HG03575 (cell line): Measurements from ENCODE around the gene DNAH17.

Source experiments
- ATAC-seq: cut with Tn5 transposase; IDR thresholded peaks from one replicate; pipeline ENCODE4 v1.9.1; 2021; ENCODE audit not compliant: unreplicated experiment, insufficient number of reproducible peaks, low FRiP score; ENCODE audit errors: extremely low read depth

The DNAH17 gene

DNA sequence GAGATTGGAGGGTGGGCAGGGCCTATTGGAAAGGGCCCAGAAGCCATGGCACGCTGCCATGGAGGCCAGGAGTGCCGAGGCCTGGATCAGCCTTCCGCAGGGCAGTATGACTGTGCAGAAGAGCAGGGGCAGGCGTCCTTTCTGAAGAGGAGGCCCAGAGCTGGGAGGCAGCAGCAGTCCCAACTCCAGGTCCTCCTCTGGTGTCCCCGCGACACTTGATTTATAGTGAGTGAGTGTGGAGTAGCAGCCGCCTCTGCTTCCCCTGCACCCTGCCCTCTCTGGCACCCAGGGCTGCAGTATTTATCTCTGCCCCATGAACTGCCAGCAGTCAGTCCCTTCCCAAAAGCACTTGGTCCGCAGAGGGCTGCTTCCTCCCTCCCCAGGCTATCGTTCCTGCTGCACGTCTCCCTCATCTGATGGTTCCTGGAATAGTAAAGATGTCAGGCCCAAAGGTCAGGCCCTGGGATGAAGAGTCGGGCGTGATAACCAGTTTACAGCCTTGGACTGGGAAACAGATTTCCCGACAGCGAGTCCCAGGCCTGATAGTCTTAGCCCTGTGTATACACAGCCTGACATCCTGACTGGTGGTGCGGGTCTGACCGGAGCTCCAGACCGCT, 165.8 kb downstream of the DNAH17 start:
- no peak for ATAC-seq

DNA sequence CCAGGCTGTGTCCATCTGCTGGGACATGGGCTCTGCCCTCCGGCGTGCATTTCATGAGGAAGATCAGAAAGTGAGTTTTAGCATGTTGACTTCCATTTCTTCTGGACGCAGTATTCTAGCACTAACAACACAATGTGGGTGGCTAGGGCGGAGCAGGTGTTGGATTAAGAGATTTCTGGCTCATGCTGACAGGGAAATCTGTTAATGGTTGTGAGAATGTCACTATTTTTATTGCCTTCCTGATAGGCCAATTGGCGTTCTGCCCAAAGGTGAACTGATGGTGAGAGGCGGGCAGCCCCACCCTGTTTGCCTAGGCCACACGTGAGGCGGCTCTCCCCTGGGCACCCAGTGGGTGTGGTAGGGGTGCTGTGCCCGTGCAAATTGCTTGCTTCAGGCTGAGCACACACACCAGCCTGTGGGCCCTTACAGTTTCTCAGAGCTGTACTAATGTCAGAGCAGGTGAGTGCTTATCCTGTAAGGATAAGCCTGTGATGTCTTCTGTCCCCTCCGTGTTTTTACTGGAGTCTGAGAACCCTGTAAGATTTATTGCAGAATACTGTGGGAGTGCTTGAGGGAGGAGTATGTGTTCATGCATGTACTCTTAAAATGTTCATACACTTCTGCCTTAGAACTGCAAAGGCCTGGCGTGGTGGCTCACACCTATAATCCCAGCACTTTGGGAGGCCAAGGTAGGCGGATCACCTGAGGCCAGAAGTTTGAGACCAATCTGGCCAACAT, 167.8 kb downstream of the DNAH17 start:
- no peak for ATAC-seq

DNA sequence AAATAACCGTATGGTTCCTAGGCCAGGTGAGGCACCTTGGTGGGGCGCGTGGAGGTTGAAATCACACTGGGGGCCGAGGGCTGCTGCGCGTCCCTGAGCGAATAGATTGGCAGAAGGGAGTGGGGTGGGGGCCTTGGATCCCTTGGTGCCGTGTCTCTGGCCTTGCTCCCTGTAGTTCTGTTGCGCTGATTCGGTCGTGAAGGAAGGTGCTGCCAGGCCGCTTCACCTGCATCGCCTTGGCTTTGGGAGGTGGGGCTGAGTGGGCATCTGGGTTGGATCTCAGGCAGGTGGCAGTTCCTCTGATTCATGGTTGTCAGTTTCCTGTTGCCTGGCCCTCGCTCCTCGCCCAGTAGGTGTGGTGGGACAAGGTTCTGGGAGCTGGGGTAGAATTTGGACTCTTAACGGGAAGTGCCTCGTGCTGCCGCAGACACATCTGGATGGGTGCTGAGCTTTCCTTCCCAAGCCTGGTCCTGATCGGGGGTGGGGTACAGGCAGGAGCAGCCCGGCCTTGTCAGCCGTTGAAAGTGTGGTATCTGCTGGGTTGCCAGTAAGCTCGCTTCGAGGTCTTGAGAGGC, 168.6 kb downstream of the DNAH17 start:
- ATAC-seq = no peak

DNA sequence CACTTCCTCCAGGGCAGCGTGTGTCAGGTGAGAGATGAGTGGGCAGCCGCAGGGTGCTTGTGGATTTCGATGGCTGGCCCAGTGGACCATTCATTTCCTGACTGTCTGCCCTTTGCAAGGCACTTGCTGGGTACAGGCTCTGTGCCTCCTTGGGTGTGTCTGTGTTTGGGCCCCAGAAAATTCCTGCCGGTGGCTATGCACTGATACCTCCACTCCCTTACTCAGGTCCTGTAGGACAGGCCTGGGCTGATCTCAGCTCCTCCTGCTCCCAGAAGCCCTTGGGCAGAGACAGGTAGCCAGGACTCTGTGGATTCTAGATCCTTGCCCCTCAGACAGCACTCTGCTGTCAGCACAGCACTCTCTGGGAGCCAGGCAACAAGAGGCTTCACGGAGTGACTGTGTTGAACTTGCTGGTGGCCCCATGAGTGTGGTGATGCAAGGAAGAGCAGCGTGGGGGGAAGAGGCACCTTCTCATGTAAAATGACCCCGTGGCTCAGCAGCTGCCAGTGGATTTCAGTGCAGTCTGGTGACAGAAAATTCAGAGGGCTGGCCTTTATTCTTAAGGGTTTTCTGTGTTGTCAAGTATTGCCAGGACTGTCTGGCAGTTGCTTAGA, 169.7 kb downstream of the DNAH17 start:
- no peak for ATAC-seq

DNA sequence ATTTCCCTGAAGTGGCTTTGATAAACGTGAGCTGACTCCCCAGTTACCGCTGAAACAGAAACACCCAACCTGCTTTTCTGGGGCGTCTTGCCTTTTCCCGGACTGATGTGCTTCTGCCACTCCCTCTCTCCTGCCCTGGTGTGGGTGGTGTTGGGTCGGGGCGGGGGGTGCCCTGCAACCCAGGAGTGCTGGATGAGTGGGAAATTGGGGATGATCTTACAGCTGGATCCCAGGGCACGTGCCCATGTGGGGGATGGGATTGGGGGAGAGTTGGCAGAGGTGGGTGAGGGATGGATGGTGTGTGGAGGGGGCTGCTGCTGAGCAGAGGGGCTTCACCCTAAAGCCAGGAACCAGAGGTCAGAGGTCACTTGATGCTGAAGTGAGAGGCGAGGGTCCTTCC, 170.3 kb downstream of the DNAH17 start:
- ATAC-seq = no peak

DNA sequence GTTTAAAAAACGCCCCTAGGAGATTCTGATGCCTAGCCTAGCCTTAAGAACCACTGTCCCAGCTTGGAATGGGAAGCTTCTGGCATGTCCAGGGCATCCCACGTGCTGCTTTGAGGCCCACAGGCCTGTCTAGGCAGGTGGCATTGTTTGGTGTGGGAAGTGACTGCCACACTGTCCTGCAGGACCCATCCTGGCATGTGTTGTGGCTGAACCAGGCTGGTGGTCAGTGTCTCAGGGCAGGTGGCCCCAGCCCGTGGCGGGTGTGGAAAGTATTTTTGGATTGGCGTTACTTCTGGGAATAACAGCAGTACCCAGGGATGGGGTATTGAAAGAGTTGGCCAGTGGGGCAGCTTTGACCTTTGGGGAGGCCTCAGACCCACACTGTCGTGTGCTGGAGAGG, 170.8 kb downstream of the DNAH17 start:
- no peak for ATAC-seq

DNA sequence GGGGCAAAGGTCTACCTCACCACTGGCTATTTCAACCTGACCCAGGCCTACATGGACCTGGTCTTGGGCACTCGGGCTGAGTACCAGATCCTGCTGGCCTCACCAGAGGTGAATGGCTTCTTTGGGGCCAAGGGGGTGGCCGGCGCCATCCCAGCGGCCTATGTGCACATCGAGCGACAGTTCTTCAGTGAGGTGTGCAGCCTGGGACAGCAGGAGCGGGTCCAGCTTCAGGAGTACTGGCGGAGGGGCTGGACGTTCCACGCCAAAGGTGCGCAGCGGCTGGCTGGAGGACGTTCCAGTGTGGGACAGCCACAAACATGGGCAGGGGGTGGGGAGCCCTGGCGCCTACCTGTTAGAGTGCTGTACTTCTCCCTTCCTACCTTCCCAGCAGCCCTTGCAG, 173.4 kb downstream of the DNAH17 start:
- ATAC-seq = no peak

DNA sequence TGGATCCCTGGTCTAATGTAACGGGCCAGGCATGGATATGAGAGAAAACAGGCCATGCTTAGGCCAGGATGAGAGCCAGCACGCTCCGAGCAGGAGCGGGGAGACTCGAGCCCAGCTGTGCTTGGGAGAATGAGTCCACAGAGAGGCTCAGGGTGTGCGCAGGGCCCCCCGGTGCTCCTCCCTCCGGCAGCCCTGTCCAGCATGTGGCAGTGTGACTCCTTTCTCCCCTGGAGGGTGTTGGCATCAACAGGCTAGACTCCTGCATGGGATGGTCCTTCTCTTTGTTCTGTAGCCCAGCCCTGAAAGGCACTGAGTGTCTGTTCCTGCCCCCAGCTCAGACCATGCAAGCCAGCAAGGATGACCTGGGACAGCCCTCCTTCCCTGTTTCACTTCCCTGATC, 175.3 kb downstream of the DNAH17 start:
- ATAC-seq = no peak

DNA sequence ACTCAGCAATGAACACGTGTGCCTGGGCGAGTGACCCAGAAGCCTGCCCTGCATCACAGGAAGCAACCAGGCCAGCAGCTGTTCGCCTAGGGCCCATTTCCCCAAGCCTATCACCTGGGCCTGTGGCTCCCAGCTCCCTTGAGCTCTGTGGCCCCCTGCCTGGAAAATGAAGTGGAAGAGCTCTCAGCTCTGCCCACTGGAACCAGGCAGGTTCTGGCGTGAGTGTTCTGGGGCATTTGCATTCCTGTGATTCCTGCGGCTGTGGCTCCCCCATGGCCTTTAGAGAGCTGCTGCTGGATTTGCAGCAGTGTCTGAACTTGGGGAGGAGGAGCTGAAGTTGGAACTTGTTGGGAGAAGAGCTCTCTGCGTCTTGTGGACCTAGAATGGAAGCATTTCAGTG, 175.9 kb downstream of the DNAH17 start:
- ATAC-seq = no peak

DNA sequence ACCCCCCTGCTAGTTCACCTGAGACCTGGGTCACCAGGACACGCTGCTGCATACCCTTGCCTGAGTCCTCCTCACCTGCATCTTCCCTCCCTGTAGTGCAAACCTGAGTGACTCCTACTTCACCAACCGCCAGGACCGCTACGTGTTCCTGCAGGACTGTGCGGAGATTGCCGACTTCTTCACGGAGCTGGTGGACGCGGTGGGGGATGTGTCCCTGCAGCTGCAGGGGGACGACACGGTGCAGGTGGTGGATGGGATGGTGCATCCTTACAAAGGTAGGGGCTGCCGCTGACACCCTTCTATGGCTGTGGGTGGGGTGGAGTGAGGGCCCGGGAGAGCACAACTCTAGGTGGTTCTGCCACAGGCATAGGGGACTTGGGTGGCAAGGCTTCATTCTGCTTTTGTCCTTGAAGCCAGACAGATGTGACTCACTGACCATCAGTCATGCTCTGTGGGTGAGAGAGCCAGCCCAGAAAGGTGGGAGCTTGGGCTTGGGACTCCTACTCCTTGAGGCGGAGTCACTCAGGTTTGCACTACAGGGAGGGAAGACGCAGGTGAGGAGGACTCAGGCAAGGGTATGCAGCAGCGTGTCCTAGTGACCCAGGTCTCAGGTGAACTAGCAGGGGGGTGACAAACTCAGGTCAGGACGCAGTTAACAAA, 176.5 kb downstream of the DNAH17 start:
- ATAC-seq = no peak

DNA sequence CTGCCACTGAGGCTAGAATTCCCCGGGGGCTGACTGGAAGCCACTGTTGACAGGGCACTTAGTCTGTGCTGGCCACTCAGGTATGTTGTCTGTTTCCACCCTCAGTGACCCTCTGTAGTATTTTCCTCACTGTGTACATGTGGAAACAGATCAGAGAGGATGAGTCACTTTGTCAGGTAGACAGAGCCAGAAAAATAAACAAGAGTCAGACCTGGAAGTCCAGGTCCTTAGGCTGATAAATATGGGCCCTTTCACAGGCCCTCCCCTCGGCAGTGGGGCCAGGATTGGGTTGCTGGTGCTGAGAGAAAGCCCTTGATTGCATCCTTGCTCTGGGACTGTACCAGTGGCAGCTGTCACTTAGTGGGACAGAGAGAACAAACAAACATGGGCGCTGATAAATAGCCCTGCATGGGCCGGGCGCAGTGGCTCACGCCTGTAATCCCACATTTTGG, 177.5 kb downstream of the DNAH17 start:
- no peak for ATAC-seq

DNA sequence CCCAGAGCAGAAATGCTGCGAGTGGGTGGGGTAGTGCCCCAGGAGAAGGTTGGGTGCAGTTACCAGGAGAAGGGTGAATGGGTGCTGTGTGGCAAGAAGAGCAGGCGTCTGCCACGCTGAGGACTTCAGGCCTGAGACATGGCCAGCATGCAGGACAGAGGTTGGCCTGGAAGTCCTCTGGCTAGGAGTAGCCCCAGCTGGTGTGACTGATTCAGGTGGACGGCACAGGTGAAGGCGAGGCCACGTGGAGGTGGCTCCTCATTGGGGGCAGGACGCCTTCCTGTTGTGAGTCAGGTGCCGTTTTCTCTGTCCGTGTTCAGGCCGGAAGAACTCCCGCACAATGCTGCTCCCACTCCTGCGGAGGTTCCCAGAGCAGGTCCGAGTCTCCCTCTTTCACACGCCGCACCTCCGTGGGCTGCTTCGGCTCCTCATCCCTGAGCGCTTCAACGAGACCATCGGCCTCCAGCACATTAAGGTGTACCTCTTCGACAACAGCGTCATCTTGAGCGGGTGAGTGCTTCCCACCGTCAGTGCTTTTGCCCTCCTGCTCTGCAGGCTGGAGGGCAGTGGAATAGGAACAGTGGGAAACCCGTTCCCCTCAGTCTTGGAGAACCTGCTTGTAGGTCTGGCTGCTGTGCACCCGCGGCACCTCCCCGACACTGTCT, 178.0 kb downstream of the DNAH17 start:
- ATAC-seq = no peak

DNA sequence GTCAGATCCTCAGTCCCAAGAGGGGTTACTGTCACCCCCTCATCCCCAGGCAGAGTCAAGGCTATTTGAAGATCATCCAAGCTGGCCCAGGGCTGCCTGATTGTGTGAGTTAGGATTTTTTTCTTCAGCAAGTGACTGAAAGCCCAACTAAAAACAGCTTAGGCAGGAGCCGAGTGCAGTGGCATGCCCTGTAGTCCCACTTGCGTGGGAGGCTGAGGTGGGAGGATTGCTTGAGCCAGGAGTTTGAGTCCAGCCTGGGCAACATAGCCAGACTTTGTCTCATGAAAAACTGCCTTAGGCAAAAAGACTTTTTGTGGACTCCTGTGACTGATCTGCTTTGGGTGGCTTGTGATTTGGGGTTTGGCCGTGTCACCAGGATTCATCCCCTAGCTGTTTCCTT, 178.8 kb downstream of the DNAH17 start:
- no peak for ATAC-seq

DNA sequence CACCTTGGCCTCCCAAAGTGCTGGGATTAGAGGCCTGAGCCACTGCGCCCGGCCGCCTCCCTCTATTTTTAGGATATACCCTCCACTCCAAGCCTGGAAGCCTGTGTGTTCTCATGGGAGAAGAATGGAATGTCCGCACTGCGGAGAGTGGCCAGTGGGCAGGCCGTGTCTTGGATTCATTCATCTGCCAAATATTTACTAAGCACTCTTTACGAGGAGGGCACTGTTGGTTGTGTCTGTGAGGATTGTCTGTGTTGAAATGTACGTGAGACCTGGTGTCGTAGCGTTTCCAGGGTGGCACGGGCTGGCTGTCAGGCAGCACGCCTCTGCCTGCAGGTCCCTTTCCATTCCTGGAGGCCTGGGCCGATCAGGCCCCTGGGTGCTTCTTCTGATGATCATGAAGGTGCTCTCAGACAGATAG, 179.5 kb downstream of the DNAH17 start:
- ATAC-seq = no peak

DNA sequence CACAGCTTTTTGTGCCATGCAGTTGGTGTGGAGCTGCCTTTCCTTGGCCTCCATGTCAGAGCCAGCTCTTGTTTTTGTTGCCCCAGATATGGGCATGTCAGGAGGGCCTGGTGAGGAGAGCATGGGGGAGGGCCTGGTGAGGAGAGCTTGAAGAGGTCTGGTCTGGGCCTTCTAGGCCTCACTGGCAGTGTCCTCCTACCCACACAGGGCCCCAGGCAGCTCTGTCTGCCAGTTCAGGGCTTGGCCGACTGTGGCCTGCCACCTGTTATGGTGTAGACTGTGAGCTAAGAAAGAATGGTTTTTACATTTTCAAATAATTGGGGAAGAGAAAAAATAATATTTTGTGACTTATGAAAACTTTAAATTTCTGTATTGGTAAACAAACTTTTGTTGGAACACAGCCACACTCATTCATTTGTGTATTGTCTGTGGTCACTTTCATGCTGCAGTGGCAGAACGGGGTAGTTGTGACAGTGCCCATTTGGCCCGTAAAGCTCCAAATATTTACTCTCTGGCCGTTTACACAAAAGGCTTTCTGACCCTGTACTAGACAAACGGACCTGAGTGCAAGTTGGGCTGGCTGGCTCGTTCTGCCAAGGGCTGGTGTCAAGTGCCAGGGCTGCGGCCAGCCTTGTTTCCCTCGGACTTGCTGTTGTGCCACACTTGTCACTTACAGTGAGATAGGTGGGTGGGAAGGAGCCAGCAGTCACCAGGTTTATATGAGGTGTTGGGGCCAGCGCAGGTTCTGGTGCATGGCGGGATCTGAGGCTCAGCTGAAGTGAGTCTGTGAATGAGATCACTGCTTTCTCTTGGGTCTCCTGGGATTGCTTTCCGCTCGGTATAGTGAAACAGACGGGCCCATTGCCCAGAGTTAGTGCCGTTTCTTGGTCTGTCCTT, 180.5 kb downstream of the DNAH17 start:
- no peak for ATAC-seq

DNA sequence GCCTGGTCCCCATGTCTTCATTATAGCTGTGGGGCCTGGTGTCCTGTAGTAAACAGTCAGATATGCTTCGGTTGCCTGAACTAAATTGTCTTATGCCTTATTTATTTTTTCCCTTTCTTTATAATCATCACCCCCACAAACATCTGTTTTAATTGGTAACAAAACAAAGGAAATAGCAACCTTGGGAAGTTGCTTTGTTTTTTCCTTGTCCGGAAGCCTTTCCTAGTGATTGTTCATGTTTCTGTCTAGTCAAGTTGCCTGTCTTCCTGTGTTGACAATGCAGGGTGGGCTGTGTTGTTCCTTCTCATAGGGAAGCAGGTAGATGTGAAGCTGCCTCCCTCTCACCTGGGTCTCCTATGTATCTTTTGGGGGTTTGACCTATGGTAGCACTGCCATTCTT, 182.0 kb downstream of the DNAH17 start:
- no peak for ATAC-seq

DNA sequence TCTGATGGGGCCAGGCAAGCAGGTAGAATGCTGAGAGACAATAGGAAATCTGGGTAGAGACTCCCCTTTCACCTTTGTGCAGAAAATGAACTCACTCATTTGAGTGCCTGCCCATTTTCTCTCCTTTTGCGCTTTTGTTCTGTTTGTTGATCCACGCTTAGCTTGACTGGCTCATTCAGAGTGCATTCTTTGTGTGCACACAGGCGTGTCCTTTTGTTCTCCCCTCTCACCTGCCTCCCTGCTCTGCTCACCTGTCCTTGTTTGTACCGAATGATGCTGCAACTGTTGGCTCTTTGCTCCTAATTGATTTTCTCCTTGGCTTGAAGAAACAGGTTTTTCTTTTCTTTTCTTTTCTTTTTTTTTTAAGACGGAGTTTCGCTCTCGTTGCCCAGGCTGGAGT, 183.0 kb downstream of the DNAH17 start:
- no peak for ATAC-seq

DNA sequence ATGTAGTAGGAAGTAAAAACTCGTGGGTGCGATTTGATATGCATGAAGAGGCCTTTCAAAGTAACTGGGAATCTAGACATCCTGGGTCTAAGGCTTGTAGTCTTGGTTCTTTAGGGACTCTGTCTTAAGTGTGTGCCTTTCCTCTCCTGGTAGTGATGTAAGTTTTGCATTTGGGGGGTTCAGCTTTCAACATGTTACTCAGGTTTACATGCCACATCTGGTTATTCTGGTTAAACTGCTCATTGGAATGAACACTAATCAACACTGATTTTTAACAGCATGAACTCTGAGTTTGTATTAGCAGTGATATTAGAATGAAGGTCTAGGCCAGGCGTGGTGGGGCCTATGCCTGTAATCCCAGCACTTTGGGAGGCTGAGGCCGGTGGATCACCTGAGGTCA, 183.6 kb downstream of the DNAH17 start:
- ATAC-seq = no peak
